ENCODE measurements around the gene PTCRA. TPM values are rescaled to one million over a fixed set of nuclear protein-coding genes. Genes with fewer than 3 reads are reported as not detected.
A peak's percentile ranks its signal among the peaks of the same experiment; 100 is the strongest.

Gene PTCRA
- total RNA-seq, 1 donor from 2014 or later: not detected

DNA sequence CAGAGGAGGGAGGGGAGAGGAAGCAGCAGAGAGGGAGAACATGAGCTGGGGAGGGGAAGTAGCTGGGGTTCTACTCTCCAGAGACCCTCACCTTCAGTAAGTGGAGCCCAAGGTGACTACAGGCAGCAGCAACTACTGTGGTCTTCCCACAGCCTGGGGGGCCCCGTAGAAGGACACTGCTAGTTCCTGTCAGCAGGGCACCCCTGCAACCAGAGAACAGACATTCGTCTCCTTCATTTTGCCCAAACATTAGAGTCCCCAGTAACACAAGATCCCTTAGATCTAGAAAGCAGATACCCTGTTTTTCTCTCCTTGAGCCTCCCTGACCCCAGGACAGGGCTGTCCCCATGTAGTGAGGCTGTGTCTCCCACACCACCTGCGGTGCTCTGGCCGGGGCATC, 52.9 kb downstream of the PTCRA start:
- no peaks in the 10 kb centered on the region for H3F3A ChIP-seq (ENCODE audit: low read depth)
- no peaks in the 10 kb centered on the region for H3K36me3 ChIP-seq
- no peaks in the 10 kb centered on the region for H3K27me3 ChIP-seq
- H2AFZ ChIP-seq (replicated peaks): no peak overlapping the region
- no peak overlapping the region for H3K4me3 ChIP-seq
- Mint-ChIP-seq H3K27me3 (ENCODE audit: insufficient read depth, low read depth) (no peaks in the 10 kb centered on the region), H3K36me3 (peaks cover 6% of the 10 kb centered on the region), H3K27ac (no peak overlapping the region), H3K9me3 (no peaks in the 10 kb centered on the region), H3K4me1 (peaks cover 3% of the 10 kb centered on the region), H3K4me3 (no peak overlapping the region)
- H3K4me2 ChIP-seq: no peak overlapping the region
- no peaks in the 10 kb centered on the region for H4K20me1 ChIP-seq (ENCODE audit: low read depth)
- no peak for DNase-seq (ENCODE audit: low spot score)
- H3K4me1 ChIP-seq: peaks cover 4% of the 10 kb centered on the region
- TF ChIP-seq EZH2phosphoT487 (IDR thresholded peaks at IDR 0.05): no peak
- no peak overlapping the region for H3K27ac ChIP-seq
- no peak overlapping the region for H3K9ac ChIP-seq
- no peaks in the 10 kb centered on the region for H3K79me2 ChIP-seq (ENCODE audit: low read depth)
- H3K9me3 ChIP-seq (ENCODE audit: low read depth): no peaks in the 10 kb centered on the region

DNA sequence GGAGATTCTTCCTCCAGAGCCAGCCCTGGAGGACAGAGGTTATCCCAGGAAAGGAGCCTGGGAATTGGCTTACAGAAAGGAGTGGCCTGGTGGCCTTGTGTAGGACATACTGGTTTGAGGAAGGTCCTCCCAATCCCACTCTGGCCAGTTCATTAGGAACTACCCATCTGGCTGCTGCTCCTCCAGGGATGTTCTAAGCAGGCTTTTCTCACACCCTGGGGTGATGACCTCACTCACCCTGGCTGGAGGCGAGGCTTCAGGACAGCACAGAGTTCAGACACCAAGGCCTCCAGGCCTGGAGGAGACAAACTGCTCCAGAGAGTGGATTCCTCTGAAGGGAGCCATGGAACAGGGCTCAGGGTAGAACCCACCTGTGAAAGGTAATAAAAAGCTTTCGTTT, 53.6 kb downstream of the PTCRA start:
- Mint-ChIP-seq H3K9me3 (no peaks in the 10 kb centered on the region), H3K4me3 (no peak overlapping the region), H3K36me3 (peaks cover 9% of the 10 kb centered on the region), H3K27ac (no peak overlapping the region), H3K27me3 (ENCODE audit: insufficient read depth, low read depth) (no peaks in the 10 kb centered on the region), H3K4me1 (peaks cover 3% of the 10 kb centered on the region)
- H3K27ac ChIP-seq: no peak overlapping the region
- no peak for DNase-seq (ENCODE audit: low spot score)
- H2AFZ ChIP-seq (replicated peaks): no peak overlapping the region
- H3K4me2 ChIP-seq: no peak overlapping the region
- no peaks in the 10 kb centered on the region for H3K36me3 ChIP-seq
- TF ChIP-seq EZH2phosphoT487 (IDR thresholded peaks at IDR 0.05) (no peak), EZH2 (IDR thresholded peaks at IDR 0.05) (no peak)
- TF ChIP-seq, protein P1, sequence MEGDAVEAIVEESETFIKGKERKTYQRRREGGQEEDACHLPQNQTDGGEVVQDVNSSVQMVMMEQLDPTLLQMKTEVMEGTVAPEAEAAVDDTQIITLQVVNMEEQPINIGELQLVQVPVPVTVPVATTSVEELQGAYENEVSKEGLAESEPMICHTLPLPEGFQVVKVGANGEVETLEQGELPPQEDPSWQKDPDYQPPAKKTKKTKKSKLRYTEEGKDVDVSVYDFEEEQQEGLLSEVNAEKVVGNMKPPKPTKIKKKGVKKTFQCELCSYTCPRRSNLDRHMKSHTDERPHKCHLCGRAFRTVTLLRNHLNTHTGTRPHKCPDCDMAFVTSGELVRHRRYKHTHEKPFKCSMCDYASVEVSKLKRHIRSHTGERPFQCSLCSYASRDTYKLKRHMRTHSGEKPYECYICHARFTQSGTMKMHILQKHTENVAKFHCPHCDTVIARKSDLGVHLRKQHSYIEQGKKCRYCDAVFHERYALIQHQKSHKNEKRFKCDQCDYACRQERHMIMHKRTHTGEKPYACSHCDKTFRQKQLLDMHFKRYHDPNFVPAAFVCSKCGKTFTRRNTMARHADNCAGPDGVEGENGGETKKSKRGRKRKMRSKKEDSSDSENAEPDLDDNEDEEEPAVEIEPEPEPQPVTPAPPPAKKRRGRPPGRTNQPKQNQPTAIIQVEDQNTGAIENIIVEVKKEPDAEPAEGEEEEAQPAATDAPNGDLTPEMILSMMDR (IDR thresholded peaks at IDR 0.05): no peak
- no peaks in the 10 kb centered on the region for H3K4me1 ChIP-seq
- no peaks in the 10 kb centered on the region for H3K27me3 ChIP-seq
- H3K79me2 ChIP-seq (ENCODE audit: low read depth): no peaks in the 10 kb centered on the region
- no peak overlapping the region for H3K9ac ChIP-seq
- no peak overlapping the region for H3K4me3 ChIP-seq
- H3F3A ChIP-seq (ENCODE audit: low read depth): no peaks in the 10 kb centered on the region
- no peaks in the 10 kb centered on the region for H3K9me3 ChIP-seq (ENCODE audit: low read depth)
- H4K20me1 ChIP-seq (ENCODE audit: low read depth): no peaks in the 10 kb centered on the region

DNA sequence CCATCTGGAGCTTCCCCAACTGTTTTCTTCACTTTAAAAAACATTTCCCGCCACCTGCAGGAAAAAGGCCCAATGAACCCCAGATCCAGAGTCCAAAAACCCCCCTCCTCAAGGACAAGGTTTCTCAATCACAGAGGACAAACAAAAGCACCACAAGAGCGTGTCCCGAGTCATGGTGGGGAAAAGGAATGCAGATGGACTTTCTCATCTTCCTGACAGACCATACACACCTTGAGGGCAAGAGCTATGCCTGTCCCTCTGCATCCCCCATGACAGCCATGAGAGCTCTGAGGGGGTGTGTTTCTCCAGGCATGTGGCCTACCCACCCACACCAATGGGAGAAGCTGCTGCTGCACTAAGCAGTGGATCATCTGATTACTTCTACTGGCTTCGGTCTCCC, 54.1 kb downstream of the PTCRA start:
- H3K4me1 ChIP-seq: no peaks in the 10 kb centered on the region
- no peak overlapping the region for H2AFZ ChIP-seq (replicated peaks)
- TF ChIP-seq, protein P1 (IDR thresholded peaks at IDR 0.05): no peak
- TF ChIP-seq EZH2phosphoT487 (IDR thresholded peaks at IDR 0.05) (no peak), EZH2 (IDR thresholded peaks at IDR 0.05) (no peak)
- no peak overlapping the region for H3K27ac ChIP-seq
- Mint-ChIP-seq H3K4me3 (no peak overlapping the region), H3K27ac (no peak overlapping the region), H3K9me3 (no peaks in the 10 kb centered on the region), H3K36me3 (peaks cover 9% of the 10 kb centered on the region), H3K4me1 (peaks cover 3% of the 10 kb centered on the region), H3K27me3 (ENCODE audit: insufficient read depth, low read depth) (no peaks in the 10 kb centered on the region)
- H3K79me2 ChIP-seq (ENCODE audit: low read depth): no peaks in the 10 kb centered on the region
- H3K9me3 ChIP-seq (ENCODE audit: low read depth): no peaks in the 10 kb centered on the region
- H4K20me1 ChIP-seq (ENCODE audit: low read depth): no peaks in the 10 kb centered on the region
- H3K4me3 ChIP-seq: no peak overlapping the region
- H3K36me3 ChIP-seq: no peaks in the 10 kb centered on the region
- no peak for DNase-seq (ENCODE audit: low spot score)
- H3K9ac ChIP-seq: no peak overlapping the region
- H3K27me3 ChIP-seq: no peaks in the 10 kb centered on the region
- no peak overlapping the region for H3K4me2 ChIP-seq
- no peaks in the 10 kb centered on the region for H3F3A ChIP-seq (ENCODE audit: low read depth)

DNA sequence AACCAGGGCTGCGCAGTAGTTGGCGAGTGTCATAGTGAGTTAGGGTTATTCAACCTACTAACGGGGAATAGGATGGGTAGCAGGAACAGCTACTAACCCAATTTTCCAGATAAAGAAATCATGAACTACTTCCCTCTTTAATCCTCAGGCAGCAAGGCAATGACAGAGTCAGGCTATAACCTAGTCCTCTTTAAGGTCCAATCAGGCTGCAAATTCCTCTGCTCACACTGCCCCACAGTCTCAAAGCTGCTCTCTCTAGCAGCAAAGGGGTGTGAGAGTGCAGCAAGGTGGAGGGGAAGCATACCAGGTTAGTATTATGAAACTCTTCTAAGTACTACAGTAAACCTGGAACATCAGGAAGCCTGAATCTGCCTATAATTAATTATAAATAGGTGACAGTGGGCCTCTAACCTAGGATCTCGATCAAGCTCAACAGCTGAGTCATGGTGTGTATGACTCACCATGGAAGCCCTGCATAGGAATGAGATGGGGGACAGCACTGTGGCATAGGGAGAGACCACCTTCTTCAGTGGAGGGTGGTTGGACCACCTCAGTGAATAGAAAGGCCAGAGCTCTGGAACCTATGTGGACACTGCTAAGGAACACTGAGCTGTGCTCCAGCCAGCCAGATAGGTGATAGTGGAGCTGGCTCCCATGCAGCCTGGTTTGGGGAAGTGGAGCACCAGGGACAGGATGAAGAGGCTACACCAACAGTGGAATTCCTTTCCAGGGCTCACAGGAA, 55.2 kb downstream of the PTCRA start:
- DNase-seq (ENCODE audit: low spot score): no peak
- Histone ChIP-seq H3K27ac (no peak overlapping the region), H3K4me1 (no peaks in the 10 kb centered on the region), H2AFZ (replicated peaks) (no peak overlapping the region), H4K20me1 (ENCODE audit: low read depth) (no peaks in the 10 kb centered on the region), H3K9me3 (ENCODE audit: low read depth) (no peaks in the 10 kb centered on the region), H3K36me3 (no peaks in the 10 kb centered on the region), H3K79me2 (ENCODE audit: low read depth) (no peaks in the 10 kb centered on the region), H3K4me3 (no peak overlapping the region), H3K9ac (no peak overlapping the region), H3F3A (ENCODE audit: low read depth) (no peaks in the 10 kb centered on the region), H3K4me2 (no peak overlapping the region), H3K27me3 (no peaks in the 10 kb centered on the region)
- peaks cover 9% of the 10 kb centered on the region for H3K36me3 Mint-ChIP-seq
- H3K27ac Mint-ChIP-seq: peak overlapping the region; percentile 27
- no peaks in the 10 kb centered on the region for H3K9me3 Mint-ChIP-seq
- H3K4me1 Mint-ChIP-seq: peaks cover 3% of the 10 kb centered on the region
- no peak overlapping the region for H3K4me3 Mint-ChIP-seq
- no peaks in the 10 kb centered on the region for H3K27me3 Mint-ChIP-seq (ENCODE audit: insufficient read depth, low read depth)
- TF ChIP-seq EZH2phosphoT487 (IDR thresholded peaks at IDR 0.05) (no peak), EZH2 (IDR thresholded peaks at IDR 0.05) (no peak)
- TF ChIP-seq, protein P1 (IDR thresholded peaks at IDR 0.05): no peak
